ENCODE results near the gene SCAANT1. TPM values are rescaled to one million over a fixed set of nuclear protein-coding genes. Genes with fewer than 3 reads are reported as not detected.

Gene SCAANT1
- total RNA-seq, 1 donor from 2014 or later: not detected

DNA sequence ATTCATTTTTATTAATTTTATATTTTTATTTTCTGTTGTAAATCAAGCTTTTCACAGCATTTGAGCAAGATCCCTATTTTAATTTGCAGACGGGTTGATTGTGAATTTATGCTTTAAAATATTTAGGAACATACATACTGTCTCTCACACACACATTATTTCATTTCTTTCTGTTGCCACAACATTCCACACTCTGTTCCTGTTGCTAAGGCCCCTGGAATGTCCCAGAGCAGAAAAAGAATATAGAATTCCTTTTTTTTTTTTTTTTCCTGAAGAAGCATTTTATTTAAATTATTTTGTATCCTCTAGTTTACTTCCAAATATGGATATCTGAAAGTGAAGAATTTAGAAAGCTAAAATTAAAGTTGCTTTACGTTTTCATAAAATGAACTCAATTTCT, 36.8 kb upstream of the SCAANT1 start:
- Histone ChIP-seq H3K36me3 (peaks cover 4% of the 10 kb centered on the region), H3K9me3 (no peaks in the 10 kb centered on the region), H3K27me3 (ENCODE audit: low read depth) (no peaks in the 10 kb centered on the region), H3K27ac (no peak overlapping the region), H3K4me3 (no peak overlapping the region), H3K4me1 (peaks cover 45% of the 10 kb centered on the region)
- intact Hi-C loops (cut with DNase I): no loop called here
- no peak for ATAC-seq
- TF ChIP-seq, protein P1, sequence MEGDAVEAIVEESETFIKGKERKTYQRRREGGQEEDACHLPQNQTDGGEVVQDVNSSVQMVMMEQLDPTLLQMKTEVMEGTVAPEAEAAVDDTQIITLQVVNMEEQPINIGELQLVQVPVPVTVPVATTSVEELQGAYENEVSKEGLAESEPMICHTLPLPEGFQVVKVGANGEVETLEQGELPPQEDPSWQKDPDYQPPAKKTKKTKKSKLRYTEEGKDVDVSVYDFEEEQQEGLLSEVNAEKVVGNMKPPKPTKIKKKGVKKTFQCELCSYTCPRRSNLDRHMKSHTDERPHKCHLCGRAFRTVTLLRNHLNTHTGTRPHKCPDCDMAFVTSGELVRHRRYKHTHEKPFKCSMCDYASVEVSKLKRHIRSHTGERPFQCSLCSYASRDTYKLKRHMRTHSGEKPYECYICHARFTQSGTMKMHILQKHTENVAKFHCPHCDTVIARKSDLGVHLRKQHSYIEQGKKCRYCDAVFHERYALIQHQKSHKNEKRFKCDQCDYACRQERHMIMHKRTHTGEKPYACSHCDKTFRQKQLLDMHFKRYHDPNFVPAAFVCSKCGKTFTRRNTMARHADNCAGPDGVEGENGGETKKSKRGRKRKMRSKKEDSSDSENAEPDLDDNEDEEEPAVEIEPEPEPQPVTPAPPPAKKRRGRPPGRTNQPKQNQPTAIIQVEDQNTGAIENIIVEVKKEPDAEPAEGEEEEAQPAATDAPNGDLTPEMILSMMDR (IDR thresholded peaks at IDR 0.05): no peak
- no peak for DNase-seq

DNA sequence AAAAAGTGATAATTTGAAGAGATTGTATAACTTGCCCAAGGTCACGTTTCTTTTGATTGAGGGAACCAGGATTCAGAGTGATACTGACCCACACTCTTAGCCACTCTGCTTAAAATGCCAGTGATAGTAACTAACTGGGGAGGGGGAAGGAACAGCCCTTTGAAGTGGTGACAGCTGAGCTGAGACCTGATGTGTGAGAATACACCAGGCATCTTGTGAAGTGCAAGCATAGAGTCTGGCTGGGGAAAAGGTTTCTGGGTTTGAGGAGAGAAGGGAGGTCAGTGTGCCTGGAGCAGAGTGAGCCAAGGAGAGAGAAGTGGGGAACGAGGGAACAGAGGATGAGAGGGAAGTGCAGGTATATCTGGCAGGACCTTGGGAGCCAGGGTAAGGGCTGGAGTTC, 35.4 kb upstream of the SCAANT1 start:
- DNase-seq: no peak
- H3K27ac ChIP-seq: no peak overlapping the region
- no peak overlapping the region for H3K4me3 ChIP-seq
- no peaks in the 10 kb centered on the region for H3K9me3 ChIP-seq
- ATAC-seq: no peak
- no peaks in the 10 kb centered on the region for H3K27me3 ChIP-seq (ENCODE audit: low read depth)
- H3K4me1 ChIP-seq: peaks cover 48% of the 10 kb centered on the region
- intact Hi-C loops (cut with DNase I): no loop called here
- TF ChIP-seq, protein P1 (IDR thresholded peaks at IDR 0.05): no peak
- H3K36me3 ChIP-seq: peaks cover 6% of the 10 kb centered on the region

DNA sequence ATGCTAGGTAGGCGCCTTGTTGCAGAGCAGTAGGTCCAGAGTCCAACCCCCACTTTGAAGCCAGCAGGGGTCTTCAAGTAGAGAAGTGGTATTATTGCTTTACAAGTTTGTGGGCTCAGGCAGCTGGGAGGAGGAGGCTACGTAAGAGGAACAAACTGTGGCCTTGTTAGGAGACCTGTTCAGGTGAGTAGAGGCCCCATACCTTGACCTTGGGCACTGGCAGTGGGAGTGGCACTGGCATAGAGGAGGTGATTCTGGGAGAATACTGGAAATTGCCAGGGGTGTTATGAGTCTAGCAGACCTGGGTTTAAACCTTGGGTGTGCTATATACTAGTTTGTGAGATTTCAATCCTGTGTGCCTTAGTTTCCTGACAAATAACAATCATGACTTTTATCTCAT, 34.6 kb upstream of the SCAANT1 start:
- peaks cover 40% of the 10 kb centered on the region for H3K4me1 ChIP-seq
- no peak for DNase-seq
- H3K9me3 ChIP-seq: no peaks in the 10 kb centered on the region
- intact Hi-C loops (cut with DNase I): no loop called here
- TF ChIP-seq, protein P1 (IDR thresholded peaks at IDR 0.05): no peak
- H3K4me3 ChIP-seq: no peak overlapping the region
- no peak overlapping the region for H3K27ac ChIP-seq
- H3K36me3 ChIP-seq: peaks cover 6% of the 10 kb centered on the region
- no peaks in the 10 kb centered on the region for H3K27me3 ChIP-seq (ENCODE audit: low read depth)
- ATAC-seq: no peak

DNA sequence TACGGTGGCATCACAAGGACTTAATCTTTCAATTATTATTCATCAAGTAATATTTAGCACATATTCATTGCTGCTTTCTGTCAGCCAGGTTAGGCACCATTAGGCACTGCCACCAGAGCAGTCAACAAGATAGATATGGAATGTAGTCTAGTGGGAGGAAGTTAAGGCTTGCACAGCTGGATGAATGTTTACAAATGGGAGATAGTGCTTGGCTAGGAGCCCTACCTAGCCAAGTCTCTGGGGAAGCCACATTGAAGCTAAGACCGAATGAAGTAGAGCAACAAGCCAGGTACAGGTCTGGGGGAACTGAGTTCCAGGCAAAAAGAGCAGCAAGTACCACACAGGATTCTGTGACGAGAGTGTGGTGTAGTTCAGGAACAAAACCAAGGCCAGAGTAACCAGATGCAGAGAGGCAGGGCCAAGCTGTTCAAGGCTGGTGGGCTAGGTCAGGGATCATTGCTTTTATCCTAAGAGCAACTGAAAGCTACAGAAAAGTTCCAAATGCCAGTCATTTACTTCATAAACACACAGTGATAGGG, 33.4 kb upstream of the SCAANT1 start:
- intact Hi-C loops (cut with DNase I): no loop called here
- peaks cover 29% of the 10 kb centered on the region for H3K4me1 ChIP-seq
- ATAC-seq: no peak

DNA sequence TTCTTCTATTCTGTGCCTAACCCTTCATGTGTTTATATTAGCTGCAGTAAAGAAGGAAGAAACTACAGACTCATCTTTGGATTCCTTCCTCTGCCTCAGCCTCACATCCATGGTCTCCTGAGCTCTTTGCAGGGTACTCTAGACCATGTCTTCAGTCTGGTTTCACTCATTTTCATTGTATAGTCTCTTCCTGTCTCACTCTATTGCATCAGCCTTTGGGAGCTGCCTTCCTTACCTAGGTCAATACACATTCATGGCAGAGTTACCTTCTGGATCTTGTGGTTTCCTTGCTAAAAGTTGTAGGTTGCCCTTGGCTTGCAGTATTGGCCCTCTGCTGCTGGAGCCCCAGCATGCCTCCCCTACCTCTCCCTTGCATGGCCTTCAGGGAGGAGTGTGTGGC, 31.5 kb upstream of the SCAANT1 start:
- intact Hi-C loops (cut with DNase I): no loop called here
- H3K4me1 ChIP-seq: peaks cover 26% of the 10 kb centered on the region
- peaks cover 6% of the 10 kb centered on the region for H3K36me3 ChIP-seq
- DNase-seq: no peak
- no peak overlapping the region for H3K4me3 ChIP-seq
- H3K9me3 ChIP-seq: no peaks in the 10 kb centered on the region
- H3K27me3 ChIP-seq (ENCODE audit: low read depth): no peaks in the 10 kb centered on the region
- ATAC-seq: peak; percentile 43 to 49
- TF ChIP-seq, protein P1 (IDR thresholded peaks at IDR 0.05): no peak
- H3K27ac ChIP-seq: no peak overlapping the region

More for the DNA sequence above, 33.4 kb upstream of the SCAANT1 start:
- no peaks in the 10 kb centered on the region for H3K9me3 ChIP-seq
- TF ChIP-seq, protein P1 (IDR thresholded peaks at IDR 0.05): no peak
- no peak overlapping the region for H3K4me3 ChIP-seq
- no peak overlapping the region for H3K27ac ChIP-seq
- H3K36me3 ChIP-seq: peaks cover 6% of the 10 kb centered on the region
- H3K27me3 ChIP-seq (ENCODE audit: low read depth): no peaks in the 10 kb centered on the region
- DNase-seq: no peak

Measured in lower lobe of right lung (tissue), 2 donors.